Measurements from ENCODE around the gene GRIP2. TPM values are rescaled to one million over a fixed set of nuclear protein-coding genes. Genes with fewer than 3 reads are reported as not detected.

The GRIP2 gene
- total and polyA plus RNA-seq, 9 of the 15 experiments (the other 6 are each of a cell fraction or from before 2014, with no cell fraction given) = 0.01 TPM; not detected in 7

GRCh38 chr3:14548321-14548729 is 8.2 kb upstream of the GRIP2 start (continued):
- TF ChIP-seq REST (IDR thresholded peaks at IDR 0.05; ENCODE audit: borderline replicate concordance) (peak; percentile 79), REST (CRISPR knock-in tag; IDR thresholded peaks at IDR 0.05; ENCODE audit: low read depth) (no peak), CTCFL (IDR thresholded peaks at IDR 0.05; ENCODE audit: borderline replicate concordance, insufficient read depth, low read depth, low read length, poor library complexity, severe bottlenecking) (peak; percentile 90), BHLHE40 (IDR thresholded peaks at IDR 0.05; ENCODE audit: low read length) (peak; percentile 22; the same call in 1 of the 2 replicates), MAZ (CRISPR knock-in tag; conservative IDR thresholded peaks at IDR 0.05 in 1 of 2, IDR thresholded peaks at IDR 0.05 in 1 of 2) (peak in 1 of 2 experiments; percentile 42; a peak in 1 of 4 replicates), SMC3 (conservative IDR thresholded peaks at IDR 0.05; ENCODE audit: insufficient read depth, low read depth, low read length) (peak; percentile 92), CREM (IDR thresholded peaks at IDR 0.05; ENCODE audit: low read depth) (peak; percentile 44; the same call in 1 of the 2 replicates), TFAP4 (CRISPR knock-in tag; IDR thresholded peaks at IDR 0.05; ENCODE audit: borderline replicate concordance) (peak; percentile 56; the same call in 1 of the 2 replicates), PHB2 (IDR thresholded peaks at IDR 0.05; ENCODE audit: low read depth) (no peak), ZNF354B (CRISPR knock-in tag; IDR thresholded peaks at IDR 0.05) (no peak)
- TF ChIP-seq, protein P1, sequence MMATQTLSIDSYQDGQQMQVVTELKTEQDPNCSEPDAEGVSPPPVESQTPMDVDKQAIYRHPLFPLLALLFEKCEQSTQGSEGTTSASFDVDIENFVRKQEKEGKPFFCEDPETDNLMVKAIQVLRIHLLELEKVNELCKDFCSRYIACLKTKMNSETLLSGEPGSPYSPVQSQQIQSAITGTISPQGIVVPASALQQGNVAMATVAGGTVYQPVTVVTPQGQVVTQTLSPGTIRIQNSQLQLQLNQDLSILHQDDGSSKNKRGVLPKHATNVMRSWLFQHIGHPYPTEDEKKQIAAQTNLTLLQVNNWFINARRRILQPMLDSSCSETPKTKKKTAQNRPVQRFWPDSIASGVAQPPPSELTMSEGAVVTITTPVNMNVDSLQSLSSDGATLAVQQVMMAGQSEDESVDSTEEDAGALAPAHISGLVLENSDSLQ (IDR thresholded peaks at IDR 0.05) = no peak
- TF ChIP-seq, protein P2, sequence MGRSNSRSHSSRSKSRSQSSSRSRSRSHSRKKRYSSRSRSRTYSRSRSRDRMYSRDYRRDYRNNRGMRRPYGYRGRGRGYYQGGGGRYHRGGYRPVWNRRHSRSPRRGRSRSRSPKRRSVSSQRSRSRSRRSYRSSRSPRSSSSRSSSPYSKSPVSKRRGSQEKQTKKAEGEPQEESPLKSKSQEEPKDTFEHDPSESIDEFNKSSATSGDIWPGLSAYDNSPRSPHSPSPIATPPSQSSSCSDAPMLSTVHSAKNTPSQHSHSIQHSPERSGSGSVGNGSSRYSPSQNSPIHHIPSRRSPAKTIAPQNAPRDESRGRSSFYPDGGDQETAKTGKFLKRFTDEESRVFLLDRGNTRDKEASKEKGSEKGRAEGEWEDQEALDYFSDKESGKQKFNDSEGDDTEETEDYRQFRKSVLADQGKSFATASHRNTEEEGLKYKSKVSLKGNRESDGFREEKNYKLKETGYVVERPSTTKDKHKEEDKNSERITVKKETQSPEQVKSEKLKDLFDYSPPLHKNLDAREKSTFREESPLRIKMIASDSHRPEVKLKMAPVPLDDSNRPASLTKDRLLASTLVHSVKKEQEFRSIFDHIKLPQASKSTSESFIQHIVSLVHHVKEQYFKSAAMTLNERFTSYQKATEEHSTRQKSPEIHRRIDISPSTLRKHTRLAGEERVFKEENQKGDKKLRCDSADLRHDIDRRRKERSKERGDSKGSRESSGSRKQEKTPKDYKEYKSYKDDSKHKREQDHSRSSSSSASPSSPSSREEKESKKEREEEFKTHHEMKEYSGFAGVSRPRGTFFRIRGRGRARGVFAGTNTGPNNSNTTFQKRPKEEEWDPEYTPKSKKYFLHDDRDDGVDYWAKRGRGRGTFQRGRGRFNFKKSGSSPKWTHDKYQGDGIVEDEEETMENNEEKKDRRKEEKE (IDR thresholded peaks at IDR 0.05; ENCODE audit: borderline replicate concordance in 1 of 2, control insufficient read depth in 1 of 2, low read depth in 2 of 2, low read length in 1 of 2) = no peak

Measured in K562 (cell line).